ENCODE data around the gene CRYAB. TPM values are rescaled to one million over a fixed set of nuclear protein-coding genes. Genes with fewer than 3 reads are reported as not detected.

The CRYAB gene, protein sequence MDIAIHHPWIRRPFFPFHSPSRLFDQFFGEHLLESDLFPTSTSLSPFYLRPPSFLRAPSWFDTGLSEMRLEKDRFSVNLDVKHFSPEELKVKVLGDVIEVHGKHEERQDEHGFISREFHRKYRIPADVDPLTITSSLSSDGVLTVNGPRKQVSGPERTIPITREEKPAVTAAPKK
- total RNA-seq (ENCODE audit: unreplicated experiment): not detected
- long read RNA-seq: 0 reads

- TF ChIP-seq, protein P1, sequence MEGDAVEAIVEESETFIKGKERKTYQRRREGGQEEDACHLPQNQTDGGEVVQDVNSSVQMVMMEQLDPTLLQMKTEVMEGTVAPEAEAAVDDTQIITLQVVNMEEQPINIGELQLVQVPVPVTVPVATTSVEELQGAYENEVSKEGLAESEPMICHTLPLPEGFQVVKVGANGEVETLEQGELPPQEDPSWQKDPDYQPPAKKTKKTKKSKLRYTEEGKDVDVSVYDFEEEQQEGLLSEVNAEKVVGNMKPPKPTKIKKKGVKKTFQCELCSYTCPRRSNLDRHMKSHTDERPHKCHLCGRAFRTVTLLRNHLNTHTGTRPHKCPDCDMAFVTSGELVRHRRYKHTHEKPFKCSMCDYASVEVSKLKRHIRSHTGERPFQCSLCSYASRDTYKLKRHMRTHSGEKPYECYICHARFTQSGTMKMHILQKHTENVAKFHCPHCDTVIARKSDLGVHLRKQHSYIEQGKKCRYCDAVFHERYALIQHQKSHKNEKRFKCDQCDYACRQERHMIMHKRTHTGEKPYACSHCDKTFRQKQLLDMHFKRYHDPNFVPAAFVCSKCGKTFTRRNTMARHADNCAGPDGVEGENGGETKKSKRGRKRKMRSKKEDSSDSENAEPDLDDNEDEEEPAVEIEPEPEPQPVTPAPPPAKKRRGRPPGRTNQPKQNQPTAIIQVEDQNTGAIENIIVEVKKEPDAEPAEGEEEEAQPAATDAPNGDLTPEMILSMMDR (IDR thresholded peaks at IDR 0.05; ENCODE audit: unreplicated experiment): no peak
- H3K9me3 Mint-ChIP-seq (ENCODE audit: unreplicated experiment): no peaks in the 10 kb centered on the region
- no peaks in the 10 kb centered on the region for H3K36me3 Mint-ChIP-seq (ENCODE audit: low read depth, unreplicated experiment)
- peaks cover 11% of the 10 kb centered on the region for H3K4me1 Mint-ChIP-seq (ENCODE audit: unreplicated experiment)
- H3K4me3 Mint-ChIP-seq (ENCODE audit: unreplicated experiment): no peak within 1 kb of the TSS
- H3K27ac Mint-ChIP-seq (ENCODE audit: unreplicated experiment): peak within 1 kb of the TSS; percentile 30
- DNase-seq (ENCODE audit: low spot score): no peak
- peaks cover 6% of the 10 kb centered on the region for H3K27me3 Mint-ChIP-seq (ENCODE audit: unreplicated experiment)
These were observed at the start of gene CRYAB for GRCh38 chr11:111911563-111912401. Gene CRYAB (minus strand): TSS chr11:111911770. CDS start chr11:111911724, 46 bp downstream.

- TF ChIP-seq, protein P1 (IDR thresholded peaks at IDR 0.05; ENCODE audit: unreplicated experiment): no peak
- Mint-ChIP-seq H3K27ac (ENCODE audit: unreplicated experiment) (no peak overlapping the region), H3K9me3 (ENCODE audit: unreplicated experiment) (no peaks in the 10 kb centered on the region), H3K4me3 (ENCODE audit: unreplicated experiment) (no peak overlapping the region), H3K27me3 (ENCODE audit: unreplicated experiment) (no peaks in the 10 kb centered on the region), H3K4me1 (ENCODE audit: unreplicated experiment) (no peaks in the 10 kb centered on the region), H3K36me3 (ENCODE audit: low read depth, unreplicated experiment) (peaks cover 9% of the 10 kb centered on the region)
- no peak for DNase-seq (ENCODE audit: low spot score)
These were observed 49.3 kb upstream of the CRYAB start for GRCh38 chr11:111960916-111961315.

DNA sequence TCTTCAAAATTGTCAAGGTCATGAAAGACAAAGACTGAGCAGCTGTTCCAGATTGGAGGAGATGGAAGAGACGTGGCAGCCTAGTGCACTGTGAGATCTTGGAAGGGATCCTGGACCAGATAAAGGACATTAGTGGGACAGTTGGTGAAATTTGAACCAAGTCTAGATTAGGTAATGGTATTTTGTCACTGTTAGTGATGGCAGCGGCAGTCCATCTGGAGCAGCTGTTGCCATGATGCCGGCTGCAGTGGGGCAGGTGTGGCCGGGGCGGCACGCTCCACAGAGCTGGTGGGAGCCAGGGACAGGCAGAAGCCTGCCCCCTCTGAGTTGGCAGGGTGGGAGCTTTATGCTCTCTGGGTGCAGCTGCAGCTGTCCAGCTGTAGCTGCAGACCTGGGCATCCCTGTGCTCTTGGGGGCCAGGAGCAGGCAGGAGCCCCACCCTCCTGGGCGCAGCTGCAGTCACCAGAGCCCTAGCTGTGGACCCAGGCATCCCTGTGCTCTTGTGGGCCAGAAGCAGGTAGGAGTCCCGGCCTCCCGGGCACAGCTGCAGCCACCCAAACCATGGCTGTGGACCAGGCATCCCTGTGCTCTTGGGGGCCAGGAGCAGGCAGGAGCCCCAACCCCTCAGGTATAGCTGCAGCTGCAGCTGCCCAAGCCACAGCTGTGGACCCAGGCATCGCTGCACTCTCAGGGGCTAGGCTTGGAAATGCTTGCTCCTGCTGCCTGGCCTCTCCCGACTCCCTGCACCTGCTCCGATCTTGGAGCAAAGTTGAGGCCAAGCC lies 46.3 kb upstream of the CRYAB start:
- Mint-ChIP-seq H3K27ac (ENCODE audit: unreplicated experiment) (no peak overlapping the region), H3K27me3 (ENCODE audit: unreplicated experiment) (no peaks in the 10 kb centered on the region), H3K4me1 (ENCODE audit: unreplicated experiment) (no peaks in the 10 kb centered on the region), H3K9me3 (ENCODE audit: unreplicated experiment) (no peaks in the 10 kb centered on the region), H3K4me3 (ENCODE audit: unreplicated experiment) (peak overlapping the region; percentile 28), H3K36me3 (ENCODE audit: low read depth, unreplicated experiment) (peaks cover 9% of the 10 kb centered on the region)
- TF ChIP-seq, protein P1 (IDR thresholded peaks at IDR 0.05; ENCODE audit: unreplicated experiment): no peak
- DNase-seq (ENCODE audit: low spot score): no peak

DNA sequence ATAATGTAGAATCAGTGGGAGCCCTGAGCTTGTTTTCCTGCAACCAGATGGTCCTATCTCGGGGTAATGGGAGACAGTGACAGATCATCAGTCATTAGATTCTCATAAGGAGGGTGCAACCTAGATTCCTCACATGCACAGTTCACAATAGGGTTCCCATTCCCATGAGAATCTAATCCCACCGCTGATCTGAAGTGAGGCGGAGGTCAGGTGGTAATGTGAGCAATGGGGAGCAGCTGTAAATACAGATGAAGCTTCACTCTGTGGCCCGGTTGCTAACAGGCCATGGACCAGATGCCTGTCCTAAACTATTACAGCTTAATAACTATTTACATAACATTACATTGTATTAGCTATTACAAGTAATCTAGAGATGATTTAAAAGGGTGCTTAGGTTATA lies 42.6 kb upstream of the CRYAB start:
- H3K27me3 Mint-ChIP-seq (ENCODE audit: unreplicated experiment): no peaks in the 10 kb centered on the region
- TF ChIP-seq, protein P1 (IDR thresholded peaks at IDR 0.05; ENCODE audit: unreplicated experiment): no peak
- H3K36me3 Mint-ChIP-seq (ENCODE audit: low read depth, unreplicated experiment): peaks cover 4% of the 10 kb centered on the region
- no peak for DNase-seq (ENCODE audit: low spot score)
- no peak overlapping the region for H3K27ac Mint-ChIP-seq (ENCODE audit: unreplicated experiment)
- H3K4me3 Mint-ChIP-seq (ENCODE audit: unreplicated experiment): no peak overlapping the region
- H3K9me3 Mint-ChIP-seq (ENCODE audit: unreplicated experiment): no peaks in the 10 kb centered on the region
- peaks cover 8% of the 10 kb centered on the region for H3K4me1 Mint-ChIP-seq (ENCODE audit: unreplicated experiment)

Data from endothelial cell (in vitro differentiated cells).